C4-2B (cell line): ENCODE data around the gene HSP90AA1.
"Not testable (repeated sequence)": the region's sequence is repeated elsewhere in the genome, so short reads cannot be mapped to it uniquely, and the experiment has no call there.

ENCODE experiments used
- CTCF ChIP-seq: fragments of 450-650 bp; conservative IDR thresholded peaks from 2 replicates; pipeline ENCODE4 v1.5.1; 2017; ENCODE audit warnings: mild to moderate bottlenecking
- ZFX ChIP-seq: fragments of 450-650 bp; IDR thresholded peaks from 2 replicates; pipeline ENCODE4 v1.6.1; 2017

DNA sequence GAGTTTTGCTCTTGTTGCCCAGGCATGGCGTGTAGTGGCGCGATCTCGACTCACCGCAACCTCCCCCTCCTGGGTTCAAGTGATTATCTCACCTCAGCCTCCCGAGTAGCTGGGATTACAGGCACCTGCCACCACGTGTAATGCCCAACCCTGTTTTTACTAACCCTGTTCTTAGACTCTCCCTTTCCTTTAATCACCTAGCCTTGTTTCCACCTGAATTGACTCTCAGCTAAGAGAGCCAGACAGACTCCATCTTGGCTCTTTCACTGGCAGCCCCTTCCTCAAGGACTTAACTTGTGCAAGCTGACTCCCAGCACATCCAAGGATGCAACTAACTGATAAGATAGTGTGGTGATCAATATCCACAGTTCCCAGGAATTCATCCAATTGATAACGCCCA lies 22.3 kb downstream of the HSP90AA1 start:
- not testable (repeated sequence) for TF ChIP-seq CTCF, ZFX
